Stimulated activated CD4-positive, alpha-beta T cell treated with anti-CD3 and anti-CD28 coated beads, Interleukin-4, amount 100 ng/mL, for 4 hours (primary cell): ENCODE measurements around the gene CROCC2.

Source experiments
- DNase-seq, 2 experiments: peaks; one replicate each; pipeline ENCODE4 v3.0.0-alpha.2; 2020

CROCC2 gene

DNA sequence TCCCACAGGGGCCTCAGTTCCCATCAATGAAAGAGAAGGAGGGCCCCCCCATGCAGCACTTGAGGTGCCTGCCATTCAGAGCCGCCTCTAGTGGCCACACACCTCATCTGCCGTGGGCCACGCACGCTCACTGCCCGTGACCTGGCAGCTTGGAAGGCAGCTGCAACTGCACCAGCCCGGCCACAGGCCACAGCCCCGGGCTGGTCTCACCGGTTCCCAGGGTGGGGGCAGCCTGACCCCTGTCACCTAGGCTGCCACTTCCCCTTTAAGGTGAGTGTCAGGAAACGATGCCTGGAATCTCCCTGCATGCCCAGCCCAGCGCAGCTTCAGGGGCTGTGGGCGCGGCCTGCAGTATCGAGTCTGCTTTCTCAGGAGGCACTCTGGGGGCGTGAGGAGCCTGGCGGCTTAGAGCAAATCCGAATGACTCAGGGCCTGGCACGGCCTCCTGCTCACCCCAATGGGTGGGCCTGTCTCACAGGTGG, 12.7 kb upstream of the CROCC2 start:
- peak; percentile 58 to 68 for DNase-seq

DNA sequence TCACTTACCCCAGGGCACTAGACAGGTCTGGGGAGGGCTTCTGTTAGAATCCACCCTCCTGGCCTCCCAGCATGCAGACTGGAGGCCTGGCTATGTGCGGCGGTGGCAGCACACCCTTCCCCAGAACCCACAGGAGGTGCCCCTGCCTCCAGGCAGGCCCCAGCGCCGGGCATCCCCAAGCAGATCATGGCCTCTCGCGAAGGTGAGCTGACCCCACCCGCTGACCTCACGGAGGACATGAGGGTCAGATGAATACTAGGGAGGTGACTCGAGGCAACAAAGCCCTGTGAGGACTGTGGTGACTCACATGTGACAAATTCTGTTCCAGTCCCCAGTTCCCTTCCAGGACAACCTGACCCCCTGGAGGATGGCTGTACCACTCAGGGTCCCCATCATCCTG, 12.1 kb upstream of the CROCC2 start:
- no peak for DNase-seq

DNA sequence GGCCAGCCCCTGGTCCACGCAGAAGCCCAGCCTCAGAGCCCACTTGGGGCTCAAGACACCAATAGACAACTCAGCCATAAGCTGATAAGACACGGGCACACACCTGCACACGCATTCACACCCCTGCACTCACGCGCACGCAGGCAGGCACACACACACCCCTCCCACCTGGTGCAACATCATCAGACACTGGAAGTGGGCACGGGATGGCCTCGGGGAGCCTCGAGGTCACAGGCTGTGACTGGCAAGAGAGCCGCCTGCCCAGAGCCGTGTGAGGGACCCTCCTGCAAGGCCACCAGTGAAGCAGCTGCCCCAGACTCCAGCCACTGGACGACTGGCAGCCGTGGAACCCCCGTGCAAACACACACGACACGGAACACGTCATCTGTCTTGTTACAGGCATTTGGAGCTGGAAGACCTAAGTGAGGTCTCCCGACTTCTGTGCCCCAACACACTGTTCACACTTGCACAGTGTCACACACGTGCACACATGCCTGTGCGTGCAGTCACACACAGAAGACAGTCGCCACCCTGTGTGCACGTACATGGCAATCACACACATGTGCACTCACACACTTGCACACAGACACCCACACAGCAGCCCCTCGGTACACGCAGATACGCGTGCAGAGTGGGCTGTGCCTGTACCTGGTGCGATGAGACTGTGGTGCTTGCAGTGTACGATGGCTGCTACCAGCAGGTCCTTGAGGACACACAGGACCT, 11.1 kb upstream of the CROCC2 start:
- no peak for DNase-seq

GRCh38 chr2:240895656-240896388, 10.3 kb upstream of the CROCC2 start, which contains the start of gene MAB21L4:
MAB21L4 (minus strand) TSS chr2:240896156; CDS start chr2:240895997, 159 bp downstream.
- no peak for DNase-seq

GRCh38 chr2:240896394-240896793, 9.7 kb upstream of the CROCC2 start:
- DNase-seq: no peak

DNA sequence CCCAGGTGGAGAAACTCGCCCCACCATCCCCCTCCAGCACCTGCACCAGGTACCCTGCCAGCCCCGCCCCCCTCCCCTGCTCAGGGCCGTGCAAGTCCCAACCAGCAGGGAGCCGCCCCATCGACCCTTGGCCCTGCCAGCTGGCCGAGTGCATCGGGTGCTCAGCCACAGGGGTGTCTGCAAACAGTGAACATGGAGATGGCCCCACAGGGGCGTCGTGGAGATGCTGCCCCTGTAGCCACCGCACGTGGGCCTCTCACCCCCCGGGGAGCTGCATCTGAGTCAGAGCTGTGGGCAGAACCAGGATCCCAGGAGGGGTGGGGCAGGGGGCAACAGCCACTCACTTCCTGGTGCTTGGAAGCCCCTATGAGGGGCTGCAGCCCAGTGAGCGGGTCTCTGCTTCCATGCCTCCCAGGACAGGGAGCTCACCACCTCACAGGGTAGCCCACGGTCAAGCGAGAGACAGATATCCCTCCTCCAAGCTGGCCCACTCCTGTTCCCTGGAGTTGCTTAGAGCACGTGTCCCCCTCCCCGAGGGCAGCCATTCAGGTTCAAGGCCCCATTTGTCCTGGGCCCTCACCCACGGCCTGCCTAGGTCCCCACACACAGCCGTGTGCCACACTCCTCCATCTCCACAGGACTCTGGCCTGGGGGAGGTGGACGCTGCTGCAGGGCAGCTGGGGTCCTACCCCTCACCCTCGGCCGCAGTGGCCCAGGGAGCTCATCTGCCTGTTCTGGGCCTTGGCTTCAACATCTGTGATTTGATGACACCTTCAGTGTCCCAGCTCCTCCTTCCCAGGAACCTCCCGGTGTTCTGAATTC, 9.1 kb upstream of the CROCC2 start:
- no peak for DNase-seq

- DNase-seq: no peak
These were observed 7.9 kb upstream of the CROCC2 start for GRCh38 chr2:240898108-240898730.

DNA sequence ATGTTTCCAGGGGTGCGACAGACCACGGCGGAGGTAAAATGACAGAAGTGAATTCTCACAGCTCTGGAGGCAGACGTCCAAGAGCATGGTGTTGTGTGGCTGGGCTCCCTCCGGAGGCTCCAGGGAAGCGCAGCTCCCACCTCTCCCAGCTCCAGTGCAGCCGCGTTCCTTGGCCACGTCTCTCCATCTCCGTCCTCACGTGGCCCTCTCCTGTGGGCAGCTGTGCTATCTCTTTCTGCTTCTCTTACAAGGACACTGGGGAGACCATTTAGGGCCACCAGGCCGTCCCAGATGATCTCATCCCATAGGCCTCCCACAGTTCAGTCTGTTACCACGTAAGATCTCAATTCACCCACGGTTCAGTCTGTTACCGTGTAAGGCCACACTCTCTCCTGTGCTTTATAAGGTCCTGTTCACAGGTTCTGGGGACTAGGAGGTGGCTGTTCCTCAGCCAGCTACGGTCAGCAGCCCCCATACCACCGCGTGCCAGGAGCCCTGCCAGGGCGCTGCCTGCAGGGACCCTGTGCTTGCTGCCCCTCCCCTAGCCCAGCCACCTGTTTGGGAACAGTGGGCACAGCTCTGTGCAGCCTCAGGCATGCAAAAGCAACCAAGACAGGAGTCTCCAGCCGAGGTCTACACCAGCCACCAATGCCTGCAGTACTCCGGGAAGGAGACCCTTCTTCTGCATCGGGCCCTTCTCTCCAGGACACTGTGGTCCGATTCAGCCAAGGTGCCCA, 7.2 kb upstream of the CROCC2 start:
- DNase-seq: no peak

GRCh38 chr2:240899468-240899865, 6.7 kb upstream of the CROCC2 start:
- DNase-seq: no peak

- no peak for DNase-seq
These were observed 5.8 kb upstream of the CROCC2 start for GRCh38 chr2:240900141-240900860.

DNA sequence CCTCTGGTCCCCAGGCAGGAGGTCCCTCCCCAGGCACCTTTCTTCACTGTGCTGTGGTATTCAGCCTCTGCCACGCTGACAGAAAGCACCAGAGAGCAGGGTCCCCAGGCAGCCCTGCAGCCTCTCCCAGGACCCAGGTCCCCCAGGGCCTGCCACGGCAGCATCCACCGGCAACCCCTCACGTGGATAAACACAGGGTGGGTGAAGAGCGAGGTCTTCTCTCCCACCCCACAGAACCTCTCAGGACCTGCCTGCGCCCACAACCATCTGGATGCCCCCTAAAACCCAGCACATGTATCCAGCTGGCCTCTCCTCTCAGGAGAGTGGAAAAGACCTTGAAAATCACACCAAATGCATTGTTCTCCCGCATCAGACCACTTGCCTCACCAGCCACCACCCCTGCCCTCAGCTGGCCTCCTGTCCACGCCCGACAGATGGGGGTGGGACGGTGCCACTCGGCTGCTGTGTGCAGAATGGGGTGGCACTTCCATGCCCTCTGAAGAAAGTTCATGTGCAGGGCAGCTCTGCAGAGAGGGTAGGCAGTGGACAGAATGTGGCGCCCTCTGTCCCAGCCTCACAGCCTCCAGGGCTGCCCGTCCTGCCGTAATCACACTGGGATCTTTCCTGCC, 4.0 kb upstream of the CROCC2 start:
- no peak for DNase-seq

DNA sequence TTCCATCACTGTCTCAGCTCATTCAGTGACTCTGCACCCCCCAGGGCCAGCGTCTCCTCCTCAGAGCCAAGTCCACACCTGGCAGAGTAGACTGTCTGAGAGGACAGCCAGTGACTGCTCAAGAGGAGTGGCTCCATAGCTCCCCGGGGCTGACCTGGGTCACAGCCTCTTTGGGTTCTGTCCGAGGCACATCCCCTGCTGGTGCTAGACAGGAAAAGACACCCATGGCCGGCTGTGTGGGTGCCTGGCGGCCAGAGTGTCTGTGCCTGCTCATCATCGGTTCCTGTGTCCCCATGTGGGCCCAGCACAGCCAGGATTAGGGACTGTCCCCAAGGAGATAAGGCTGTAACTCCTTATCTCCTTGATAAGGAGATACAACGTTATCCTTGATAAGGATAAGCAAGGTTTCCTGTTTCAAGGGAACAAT, 3.5 kb upstream of the CROCC2 start:
- no peak for DNase-seq

DNA sequence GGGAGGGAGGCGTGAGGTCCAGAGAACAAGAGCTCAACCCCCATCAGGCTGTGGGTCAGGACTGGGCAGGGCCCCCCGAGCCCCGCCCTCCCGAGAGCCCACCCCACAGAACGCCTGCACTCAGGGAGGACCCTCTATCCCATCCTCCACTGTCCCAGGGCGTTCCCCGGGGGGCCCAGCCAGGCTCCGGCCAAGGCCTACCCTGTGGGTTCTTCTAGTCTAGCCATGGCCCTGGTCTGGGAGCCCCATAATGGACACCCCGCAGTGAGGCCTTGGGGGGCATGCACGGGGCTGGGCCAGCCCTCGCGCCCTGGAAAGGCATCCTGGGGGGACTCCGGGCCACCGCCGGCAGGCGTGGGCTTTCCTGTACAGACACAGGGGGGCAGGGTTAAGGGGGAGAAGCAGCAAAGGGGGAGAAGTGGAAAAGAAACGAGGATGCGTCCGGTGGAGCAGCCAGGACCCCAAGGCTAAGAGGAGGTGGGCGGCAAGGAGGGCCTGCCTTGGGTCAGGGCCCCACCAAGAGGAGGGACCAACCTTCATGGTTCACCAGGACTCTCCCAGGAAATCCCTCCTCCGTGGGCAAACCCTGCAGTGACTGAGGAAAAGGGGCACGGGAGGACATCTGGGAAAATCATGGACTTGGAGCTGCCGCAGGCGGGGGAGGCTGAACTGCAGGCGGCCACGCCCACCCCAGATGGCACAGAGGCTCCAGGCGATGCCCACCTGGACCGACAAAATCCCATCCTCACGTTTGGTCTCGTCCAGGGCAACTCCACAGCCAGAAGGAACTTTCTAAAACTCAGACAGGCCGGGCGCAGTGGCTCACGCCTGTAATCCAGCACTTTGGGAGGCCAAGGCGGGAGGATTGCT, 2.7 kb upstream of the CROCC2 start:
- DNase-seq: no peak

DNA sequence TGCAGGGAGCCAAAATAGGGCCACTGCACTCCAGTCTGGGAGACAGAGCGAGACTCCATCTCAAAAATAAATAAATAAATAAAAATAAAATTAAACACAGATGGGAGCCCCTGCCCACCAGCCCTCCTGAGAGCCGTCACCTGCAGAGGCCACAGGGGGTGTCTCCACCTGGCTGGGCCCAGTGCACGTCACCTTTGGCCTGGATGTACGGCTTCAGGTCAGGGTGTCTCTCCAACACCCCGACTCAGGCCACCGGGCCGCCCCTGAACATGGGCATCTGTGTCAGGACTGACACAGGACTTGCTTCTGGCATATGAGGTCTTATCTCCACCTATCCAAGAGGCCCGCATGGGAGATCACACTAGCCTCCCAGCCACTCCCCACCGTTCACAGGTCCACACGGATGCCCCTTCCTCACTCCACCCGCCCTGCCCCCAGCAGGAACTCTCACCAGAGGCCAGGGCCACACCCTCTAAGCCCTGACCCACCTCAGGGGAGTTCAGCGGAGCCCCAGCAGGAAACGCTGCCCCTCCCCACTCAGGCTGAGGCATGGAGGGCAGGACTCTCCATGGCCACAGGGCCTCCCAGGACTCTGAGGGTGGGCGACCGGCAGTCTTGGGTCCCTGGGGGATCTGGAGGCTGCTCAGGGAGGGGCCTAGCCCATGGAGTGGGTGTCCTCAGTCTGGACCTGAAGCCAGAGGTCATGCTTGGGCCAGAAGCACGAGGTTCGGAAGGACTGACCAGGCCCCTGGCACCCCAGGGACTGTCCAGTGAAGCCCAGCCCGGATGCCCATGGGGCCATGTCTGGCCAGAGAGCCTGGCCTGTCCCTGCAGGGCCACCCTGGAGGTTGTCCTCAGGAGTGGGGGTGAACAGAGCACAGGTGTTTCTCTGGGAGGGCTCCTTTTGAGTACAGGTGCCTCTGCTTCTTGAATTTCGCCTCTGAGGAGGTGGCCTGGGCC, 1.6 kb upstream of the CROCC2 start:
- no peak for DNase-seq

- DNase-seq: no peak
These were observed 857 bp upstream of the CROCC2 start for GRCh38 chr2:240905176-240905781.

- no peak for DNase-seq
These were observed 915 bp downstream of the CROCC2 start for GRCh38 chr2:240906911-240907590.

GRCh38 chr2:240909216-240909974, 3.3 kb downstream of the CROCC2 start:
- no peak for DNase-seq
